Measurements from ENCODE around the gene CUEDC2.

Gene CUEDC2

DNA sequence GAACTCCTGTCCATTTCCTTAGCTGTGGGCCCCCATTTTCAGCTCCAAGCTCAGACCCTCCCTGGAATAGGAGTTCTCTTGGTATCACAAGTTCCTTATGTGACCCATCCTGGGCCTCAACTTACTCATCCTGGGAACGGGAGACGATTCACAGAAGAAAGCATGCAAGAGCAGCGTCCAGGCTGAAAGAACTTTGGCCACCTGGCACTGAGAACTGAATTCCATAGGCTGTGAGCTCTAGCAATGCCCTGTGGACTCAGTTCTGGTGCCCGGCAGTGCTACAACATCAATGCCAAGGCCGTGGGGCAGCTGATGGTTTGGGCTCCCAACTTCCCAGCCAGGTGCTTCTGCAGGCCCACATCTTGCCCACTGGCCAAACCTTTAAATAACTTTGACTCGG is 3.9 kb upstream of the CUEDC2 start:
- WGBS (ENCODE audit: extremely low coverage, insufficient coverage, insufficient read length), result no CpG with 5 or more reads among the region's 6 CpGs
- no peak overlapping the region for H3K9ac ChIP-seq (ENCODE audit: low read length)

DNA sequence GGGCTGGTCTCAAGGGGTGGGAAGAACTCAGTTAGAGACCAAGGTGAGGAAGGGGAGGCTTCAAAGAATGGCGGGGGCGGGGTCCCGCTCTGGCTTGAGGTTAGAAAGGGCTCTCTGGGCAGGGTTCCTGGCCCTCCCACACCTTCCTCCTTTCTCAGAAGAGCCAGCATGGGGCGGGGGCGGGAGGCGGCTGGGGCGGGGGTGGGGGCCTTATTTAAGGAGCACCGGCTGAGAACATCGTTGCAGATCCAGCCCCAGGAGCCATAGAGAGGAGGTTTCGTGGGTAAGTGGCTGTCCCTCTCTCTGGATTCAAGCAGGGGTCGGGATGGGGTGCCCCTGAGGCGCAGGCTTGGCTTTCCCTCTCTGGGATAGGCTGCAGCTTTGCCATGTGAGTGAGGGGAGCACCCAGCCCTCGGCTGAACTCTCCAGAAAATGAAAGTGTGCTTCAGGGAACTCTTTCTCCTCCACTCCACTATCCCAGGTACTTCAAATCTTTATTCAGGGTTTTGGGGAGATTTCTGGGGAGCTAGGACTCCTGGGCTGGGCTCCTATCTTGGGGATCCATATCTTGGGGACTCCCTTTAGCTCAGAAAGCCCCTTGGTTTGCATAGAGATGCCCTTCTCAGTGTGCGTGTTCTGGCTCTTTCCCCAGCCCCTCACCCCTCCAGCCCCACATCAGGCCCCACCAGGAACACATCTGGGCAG is 3.3 kb upstream of the CUEDC2 start:
- Histone ChIP-seq H2BK120ac (ENCODE audit: insufficient read depth, low read length, poor library complexity) (no peak overlapping the region), H3K4me1 (ENCODE audit: control insufficient read depth in 1 of 2, insufficient read depth in 2 of 2, low read length in 2 of 2) (peaks cover 10 to 21% of the 10 kb centered on the region in 2 experiments), H3K79me2 (ENCODE audit: control insufficient read depth, insufficient read depth, low read length, poor library complexity) (peaks cover 4% of the 10 kb centered on the region), H2BK5ac (ENCODE audit: low read depth, low read length, poor library complexity) (no peak overlapping the region), H2BK12ac (ENCODE audit: low read length) (no peak overlapping the region), H4K12ac (ENCODE audit: low read depth, low read length) (no peak overlapping the region), H3K23ac (ENCODE audit: low read length) (no peak overlapping the region), H3K36me3 (ENCODE audit: control insufficient read depth in 1 of 2, insufficient read depth in 2 of 2, low read length in 2 of 2) (no peaks in the 10 kb centered on the region), H3K9ac (ENCODE audit: low read length) (no peak overlapping the region), H3K14ac (ENCODE audit: low read length) (no peak overlapping the region), H3K18ac (ENCODE audit: low read length) (no peak overlapping the region), H2AFZ (ENCODE audit: insufficient read depth, low read length, poor library complexity) (no peak overlapping the region), H4K91ac (ENCODE audit: low read depth, low read length) (peak overlapping the region; percentile 15), H4K8ac (ENCODE audit: low read depth, low read length) (peak overlapping the region; percentile 30), H3K4me2 (ENCODE audit: low read length) (no peak overlapping the region), H3K4ac (ENCODE audit: low read depth, low read length) (no peak overlapping the region), H3K9me3 (ENCODE audit: insufficient read depth, low read depth, low read length) (no peaks in the 10 kb centered on the region), H3K27me3 (ENCODE audit: insufficient read depth, low read length) (no peaks in the 10 kb centered on the region), H3K27ac (ENCODE audit: low read depth, low read length) (no peak overlapping the region), H2AK5ac (ENCODE audit: low read length) (no peak overlapping the region), H3K79me1 (ENCODE audit: low read length) (peaks cover 6% of the 10 kb centered on the region), H3K4me3 (ENCODE audit: low read depth, low read length) (no peak overlapping the region)
- no CpG with 5 or more reads among the region's 14 CpGs for WGBS (ENCODE audit: extremely low coverage, insufficient coverage, insufficient read length)
- no peak for DNase-seq

More for the DNA sequence above, 3.9 kb upstream of the CUEDC2 start:
- H4K8ac ChIP-seq (ENCODE audit: low read depth, low read length), result no peak overlapping the region
- H3K23ac ChIP-seq (ENCODE audit: low read length), result no peak overlapping the region
- H3K36me3 ChIP-seq (ENCODE audit: control insufficient read depth in 1 of 2, insufficient read depth in 2 of 2, low read length in 2 of 2), result no peaks in the 10 kb centered on the region
- no peaks in the 10 kb centered on the region for H3K27me3 ChIP-seq (ENCODE audit: insufficient read depth, low read length)
- no peak overlapping the region for H2BK12ac ChIP-seq (ENCODE audit: low read length)
- no peak overlapping the region for H3K4me2 ChIP-seq (ENCODE audit: low read length)
- DNase-seq, result no peak
- peaks cover 4% of the 10 kb centered on the region for H3K79me2 ChIP-seq (ENCODE audit: control insufficient read depth, insufficient read depth, low read length, poor library complexity)
- H4K91ac ChIP-seq (ENCODE audit: low read depth, low read length), result no peak overlapping the region
- H3K27ac ChIP-seq (ENCODE audit: low read depth, low read length), result no peak overlapping the region
- H2AFZ ChIP-seq (ENCODE audit: insufficient read depth, low read length, poor library complexity), result no peak overlapping the region
- no peaks in the 10 kb centered on the region for H3K9me3 ChIP-seq (ENCODE audit: insufficient read depth, low read depth, low read length)
- H3K18ac ChIP-seq (ENCODE audit: low read length), result no peak overlapping the region
- H3K4me1 ChIP-seq (ENCODE audit: control insufficient read depth in 1 of 2, insufficient read depth in 2 of 2, low read length in 2 of 2), result peaks cover 10 to 21% of the 10 kb centered on the region in 2 experiments
- peaks cover 6% of the 10 kb centered on the region for H3K79me1 ChIP-seq (ENCODE audit: low read length)
- H2BK120ac ChIP-seq (ENCODE audit: insufficient read depth, low read length, poor library complexity), result no peak overlapping the region
- no peak overlapping the region for H2BK5ac ChIP-seq (ENCODE audit: low read depth, low read length, poor library complexity)
- H3K4me3 ChIP-seq (ENCODE audit: low read depth, low read length), result no peak overlapping the region
- no peak overlapping the region for H4K12ac ChIP-seq (ENCODE audit: low read depth, low read length)
- H3K4ac ChIP-seq (ENCODE audit: low read depth, low read length), result no peak overlapping the region
- no peak overlapping the region for H2AK5ac ChIP-seq (ENCODE audit: low read length)
- H3K14ac ChIP-seq (ENCODE audit: low read length), result no peak overlapping the region

DNA sequence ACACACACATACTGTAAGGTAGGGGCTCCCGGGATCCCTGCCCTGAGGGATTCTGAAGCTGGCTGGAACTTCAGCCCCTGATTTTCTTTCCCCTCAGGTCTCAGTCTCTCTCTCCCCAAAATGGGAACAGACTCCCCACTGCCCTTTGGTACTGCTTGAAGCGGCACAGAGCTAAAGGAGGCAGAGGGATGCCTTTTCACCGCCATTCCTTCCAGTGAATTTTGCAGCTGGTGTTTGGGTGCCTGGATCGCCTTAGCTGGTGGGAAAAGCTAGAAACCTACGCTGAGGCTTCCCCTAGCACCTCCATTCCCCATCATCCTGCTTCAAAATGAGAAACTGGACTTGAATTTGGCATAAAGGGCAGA is 2.7 kb upstream of the CUEDC2 start:
- Histone ChIP-seq H3K27me3 (ENCODE audit: insufficient read depth, low read length) (no peaks in the 10 kb centered on the region), H4K12ac (ENCODE audit: low read depth, low read length) (no peak overlapping the region), H4K91ac (ENCODE audit: low read depth, low read length) (no peak overlapping the region), H2BK12ac (ENCODE audit: low read length) (no peak overlapping the region), H3K4me3 (ENCODE audit: low read depth, low read length) (no peak overlapping the region), H3K79me1 (ENCODE audit: low read length) (peaks cover 6% of the 10 kb centered on the region), H3K9me3 (ENCODE audit: insufficient read depth, low read depth, low read length) (no peaks in the 10 kb centered on the region), H3K36me3 (ENCODE audit: control insufficient read depth in 1 of 2, insufficient read depth in 2 of 2, low read length in 2 of 2) (no peaks in the 10 kb centered on the region), H3K27ac (ENCODE audit: low read depth, low read length) (no peak overlapping the region), H2AFZ (ENCODE audit: insufficient read depth, low read length, poor library complexity) (peak overlapping the region; percentile 62), H3K4me1 (ENCODE audit: control insufficient read depth in 1 of 2, insufficient read depth in 2 of 2, low read length in 2 of 2) (peaks cover 10 to 21% of the 10 kb centered on the region in 2 experiments), H2AK5ac (ENCODE audit: low read length) (no peak overlapping the region), H3K4me2 (ENCODE audit: low read length) (no peak overlapping the region), H3K9ac (ENCODE audit: low read length) (no peak overlapping the region), H3K79me2 (ENCODE audit: control insufficient read depth, insufficient read depth, low read length, poor library complexity) (peaks cover 4% of the 10 kb centered on the region), H2BK5ac (ENCODE audit: low read depth, low read length, poor library complexity) (no peak overlapping the region), H2BK120ac (ENCODE audit: insufficient read depth, low read length, poor library complexity) (no peak overlapping the region), H3K14ac (ENCODE audit: low read length) (no peak overlapping the region), H4K8ac (ENCODE audit: low read depth, low read length) (peak overlapping the region; percentile 10), H3K4ac (ENCODE audit: low read depth, low read length) (no peak overlapping the region), H3K23ac (ENCODE audit: low read length) (no peak overlapping the region), H3K18ac (ENCODE audit: low read length) (no peak overlapping the region)
- no peak for DNase-seq
- WGBS (ENCODE audit: extremely low coverage, insufficient coverage, insufficient read length), result no CpG with 5 or more reads among the region's 5 CpGs

DNA sequence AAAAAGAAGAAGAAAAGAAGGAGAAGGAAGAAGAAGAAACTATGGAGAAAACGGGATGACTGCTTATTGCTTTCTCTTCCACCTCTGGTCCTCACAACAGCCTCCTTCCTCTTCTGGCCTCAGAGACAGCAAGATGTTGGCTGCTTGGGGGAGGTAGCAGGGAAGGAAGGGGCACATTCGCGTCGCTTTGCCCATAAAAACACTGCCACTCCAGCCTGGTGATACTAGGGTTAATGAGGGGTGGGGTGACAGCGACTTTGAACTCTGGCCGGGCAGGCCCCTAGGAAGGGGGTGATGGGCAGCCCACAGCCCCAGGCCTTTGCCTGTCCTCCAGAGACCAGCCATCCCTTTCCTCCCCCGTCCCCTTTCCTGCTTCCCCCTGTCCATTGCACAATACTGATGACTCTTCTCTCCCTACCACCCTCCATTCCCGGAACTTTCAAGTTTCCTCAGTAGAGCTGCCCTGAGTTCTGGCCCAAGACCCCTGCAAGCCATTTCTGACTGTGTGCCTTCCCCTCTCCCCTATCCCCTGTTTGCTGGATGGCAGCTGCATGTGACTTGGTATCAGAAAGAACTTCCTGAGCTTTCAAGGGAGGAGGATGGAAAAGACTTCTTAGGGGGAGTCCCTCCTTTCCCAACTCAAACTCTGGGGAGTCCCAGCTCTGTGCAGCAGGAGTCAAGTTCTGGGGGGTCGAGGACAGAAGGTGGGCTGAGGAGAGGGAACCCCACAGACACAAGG is 2.2 kb upstream of the CUEDC2 start:
- Histone ChIP-seq H3K4ac (ENCODE audit: low read depth, low read length) (no peak overlapping the region), H4K8ac (ENCODE audit: low read depth, low read length) (peak overlapping the region; percentile 10), H2AFZ (ENCODE audit: insufficient read depth, low read length, poor library complexity) (peak overlapping the region; percentile 62), H3K36me3 (ENCODE audit: control insufficient read depth in 1 of 2, insufficient read depth in 2 of 2, low read length in 2 of 2) (no peaks in the 10 kb centered on the region), H2AK5ac (ENCODE audit: low read length) (no peak overlapping the region), H2BK120ac (ENCODE audit: insufficient read depth, low read length, poor library complexity) (no peak overlapping the region), H3K4me2 (ENCODE audit: low read length) (no peak overlapping the region), H3K9me3 (ENCODE audit: insufficient read depth, low read depth, low read length) (no peaks in the 10 kb centered on the region), H2BK12ac (ENCODE audit: low read length) (no peak overlapping the region), H2BK5ac (ENCODE audit: low read depth, low read length, poor library complexity) (no peak overlapping the region), H3K4me1 (ENCODE audit: control insufficient read depth in 1 of 2, insufficient read depth in 2 of 2, low read length in 2 of 2) (peaks cover 10 to 21% of the 10 kb centered on the region in 2 experiments), H3K23ac (ENCODE audit: low read length) (no peak overlapping the region), H3K4me3 (ENCODE audit: low read depth, low read length) (no peak overlapping the region), H3K18ac (ENCODE audit: low read length) (no peak overlapping the region), H3K14ac (ENCODE audit: low read length) (no peak overlapping the region), H3K27ac (ENCODE audit: low read depth, low read length) (no peak overlapping the region), H3K9ac (ENCODE audit: low read length) (no peak overlapping the region), H4K12ac (ENCODE audit: low read depth, low read length) (no peak overlapping the region), H3K79me2 (ENCODE audit: control insufficient read depth, insufficient read depth, low read length, poor library complexity) (peaks cover 4% of the 10 kb centered on the region), H3K27me3 (ENCODE audit: insufficient read depth, low read length) (no peaks in the 10 kb centered on the region), H4K91ac (ENCODE audit: low read depth, low read length) (no peak overlapping the region), H3K79me1 (ENCODE audit: low read length) (peaks cover 6% of the 10 kb centered on the region)
- DNase-seq, result no peak
- no CpG with 5 or more reads among the region's 9 CpGs for WGBS (ENCODE audit: extremely low coverage, insufficient coverage, insufficient read length)

All from trophoblast cell (in vitro differentiated cells and primary cell).